GM21737 (cell line): Measurements from ENCODE around the gene RAMP3.
"Not testable (repeated sequence)": the region's sequence is repeated elsewhere in the genome, so short reads cannot be mapped to it uniquely, and the experiment has no call there.

Source experiments
- ATAC-seq: cut with Tn5 transposase; IDR thresholded peaks from one replicate; pipeline ENCODE4 v1.9.1; 2021; ENCODE audit warnings: mild to moderate bottlenecking, moderate library complexity; ENCODE audit not compliant: unreplicated experiment

Gene RAMP3

DNA sequence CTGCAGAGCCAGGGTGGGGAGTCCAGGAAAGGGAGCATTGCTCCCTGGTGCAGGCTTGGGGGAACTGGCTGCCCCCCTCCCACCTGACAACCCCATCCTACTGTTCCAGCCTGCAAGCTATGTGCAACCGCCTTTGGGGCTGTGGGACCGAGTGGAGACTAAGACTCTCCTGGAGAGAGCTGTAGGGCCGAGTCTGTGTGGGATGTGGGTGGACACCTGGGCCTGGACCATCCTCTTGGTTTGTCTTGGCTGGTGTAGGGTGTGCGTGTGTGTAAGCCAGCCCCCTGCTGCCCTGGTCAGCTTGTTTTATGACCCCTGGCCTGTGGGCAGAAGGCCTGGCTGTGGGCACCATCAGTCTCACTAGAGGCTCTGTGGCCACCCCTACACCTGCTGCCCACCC lies 1.6 kb upstream of the RAMP3 start:
- ATAC-seq: no peak

DNA sequence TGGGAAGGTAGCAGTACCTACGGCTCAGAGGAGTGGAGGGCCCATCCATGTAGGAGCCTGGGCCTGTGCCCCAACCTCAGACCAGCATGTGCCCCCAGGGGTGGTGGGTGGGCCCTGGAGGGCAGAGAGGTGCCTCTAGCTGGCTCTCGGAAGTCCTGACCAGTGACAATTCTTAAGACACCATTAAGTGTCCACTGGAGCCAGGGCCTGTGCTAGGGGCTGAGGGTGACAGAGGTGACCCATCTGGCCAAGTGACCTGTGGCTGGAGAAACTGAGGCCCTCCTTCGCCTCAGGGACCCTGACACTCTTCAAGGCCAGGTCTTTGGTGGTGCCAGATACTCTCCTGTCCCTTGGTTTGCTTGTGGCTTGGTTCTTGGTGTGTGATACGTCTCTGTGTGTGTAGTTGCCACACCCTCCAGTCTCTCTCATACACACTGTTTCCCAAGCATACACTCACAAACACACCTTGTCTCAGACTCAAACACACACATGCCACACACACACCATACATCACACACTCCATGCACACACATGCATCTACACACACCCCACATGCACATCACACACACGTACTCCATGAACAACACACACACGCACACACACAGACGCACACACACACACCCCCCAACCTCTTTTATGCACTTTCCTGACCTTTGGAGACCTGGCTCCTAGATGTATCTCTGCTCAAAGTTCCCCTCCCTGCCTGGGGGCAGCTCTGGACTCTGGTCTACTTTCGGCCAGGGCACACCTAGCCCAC lies 897 bp upstream of the RAMP3 start:
- no peak for ATAC-seq

DNA sequence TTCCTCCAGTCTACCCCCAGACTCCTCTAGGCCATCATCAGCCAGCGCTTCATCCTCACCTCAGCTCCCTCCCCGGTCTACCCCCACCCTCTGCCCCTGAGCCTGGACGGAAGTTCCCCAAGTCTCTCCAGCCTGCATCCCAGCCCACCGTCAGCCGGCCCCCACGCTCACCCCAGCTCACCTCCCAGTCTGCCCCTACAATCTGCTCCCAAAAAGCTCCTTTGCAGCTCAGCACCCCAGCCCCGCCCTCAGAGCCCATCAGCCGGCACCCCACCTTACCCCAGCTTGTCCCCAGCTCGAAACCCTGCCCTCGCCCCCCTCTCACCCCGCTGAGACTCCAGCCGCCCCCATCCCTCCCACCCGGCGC lies 322 bp upstream of the RAMP3 start:
- no peak for ATAC-seq

DNA sequence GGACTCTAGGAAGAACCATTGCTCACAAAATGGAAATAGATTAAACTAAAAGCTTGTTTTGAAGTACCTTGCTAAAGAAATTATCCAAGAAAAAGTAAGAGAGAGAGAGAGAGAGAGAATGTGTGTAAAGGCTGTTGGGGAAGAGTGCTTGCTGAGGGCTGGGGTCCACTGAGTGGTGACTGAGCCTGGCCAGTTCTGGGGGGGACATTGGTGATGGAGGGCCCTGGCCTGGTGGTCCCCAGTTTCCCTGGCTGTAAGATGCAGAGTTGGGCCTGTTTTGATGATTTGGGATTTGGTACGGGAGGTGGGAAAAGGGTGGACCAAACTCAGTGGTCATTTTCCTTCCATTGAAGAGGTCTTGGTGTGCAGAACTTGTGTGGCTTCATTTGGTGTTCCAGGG lies 880 bp downstream of the RAMP3 start:
- ATAC-seq: no peak

DNA sequence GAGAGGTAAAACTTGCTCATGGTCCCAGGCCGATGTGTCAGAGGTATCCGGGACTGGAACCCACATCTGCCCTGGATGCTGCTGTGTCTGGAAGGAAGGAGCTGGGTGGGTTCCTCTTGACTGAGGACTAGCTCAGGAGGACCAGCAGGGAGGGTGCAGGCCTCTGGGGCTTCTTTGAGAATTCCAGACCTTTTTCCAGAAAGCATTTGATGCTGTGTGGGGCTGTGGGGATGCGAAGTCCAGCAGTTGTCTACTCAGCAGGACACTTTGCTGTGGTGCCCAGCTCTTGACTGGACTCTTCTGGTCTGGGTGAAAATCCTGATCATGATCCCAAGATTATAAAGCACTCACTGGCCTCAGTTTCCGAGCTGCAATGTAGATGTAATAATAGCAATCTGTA lies 1.7 kb downstream of the RAMP3 start:
- no peak for ATAC-seq

DNA sequence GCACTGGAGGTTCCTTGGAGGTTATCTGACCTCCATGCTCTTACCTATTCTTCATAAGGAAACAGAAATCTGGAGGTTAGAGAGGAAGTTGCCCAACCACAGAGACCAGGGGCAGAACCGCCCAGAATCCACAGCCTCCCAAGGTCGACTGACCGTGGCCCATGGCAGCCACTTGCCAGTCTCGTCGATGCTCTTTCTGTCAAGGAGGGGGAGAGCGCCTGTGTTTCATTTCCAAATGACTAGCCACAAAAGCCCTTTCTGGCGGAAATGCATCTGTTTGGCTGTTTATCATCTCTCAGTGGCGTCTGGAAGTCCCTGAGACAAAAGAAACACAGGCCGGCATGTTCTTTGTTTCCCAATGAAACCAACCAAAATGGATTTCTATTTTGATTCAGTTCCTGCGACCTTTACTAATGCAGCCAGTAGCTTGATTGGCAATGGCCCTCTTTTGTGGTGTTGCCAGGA lies 2.9 kb downstream of the RAMP3 start:
- no peak for ATAC-seq

DNA sequence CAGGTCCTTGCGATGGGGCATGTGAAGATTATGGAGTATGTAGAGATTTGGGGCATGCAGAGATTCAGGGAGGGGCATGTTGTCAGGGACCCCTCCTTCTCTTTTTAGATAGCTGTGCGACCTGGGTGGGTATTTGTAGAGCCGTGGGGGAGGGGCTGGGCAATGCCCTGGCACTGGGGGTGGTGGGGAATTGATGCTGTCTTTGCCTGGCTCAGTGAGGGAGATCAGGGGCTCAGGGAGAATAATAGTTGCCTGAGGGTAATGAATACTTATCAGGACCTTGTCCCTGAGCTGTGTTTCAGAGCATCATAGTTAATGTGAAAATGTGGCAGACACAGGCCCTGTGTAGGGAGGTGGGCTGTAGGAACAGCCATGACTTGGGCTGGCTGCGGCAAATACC lies 3.5 kb downstream of the RAMP3 start:
- no peak for ATAC-seq

DNA sequence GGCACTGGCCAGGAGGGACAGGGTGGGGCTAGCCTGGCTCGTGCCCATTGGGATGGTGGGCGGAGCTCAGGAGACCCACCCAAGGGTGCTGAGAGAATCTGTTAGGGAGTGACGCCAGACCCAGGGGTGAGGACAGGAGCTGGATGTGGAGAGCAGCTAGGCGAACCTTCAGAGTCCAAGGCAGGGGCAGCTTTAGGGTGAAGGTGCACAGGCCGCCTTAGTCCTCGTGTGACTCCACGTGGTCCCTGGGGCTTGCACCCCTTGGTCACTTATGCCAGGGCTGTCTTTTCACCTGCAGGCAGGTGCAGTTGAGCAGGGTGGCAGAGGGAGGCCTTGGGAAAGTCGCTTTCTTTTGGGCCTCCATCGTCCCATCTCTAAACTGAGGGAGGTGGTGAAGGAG lies 4.3 kb downstream of the RAMP3 start:
- ATAC-seq: no peak

DNA sequence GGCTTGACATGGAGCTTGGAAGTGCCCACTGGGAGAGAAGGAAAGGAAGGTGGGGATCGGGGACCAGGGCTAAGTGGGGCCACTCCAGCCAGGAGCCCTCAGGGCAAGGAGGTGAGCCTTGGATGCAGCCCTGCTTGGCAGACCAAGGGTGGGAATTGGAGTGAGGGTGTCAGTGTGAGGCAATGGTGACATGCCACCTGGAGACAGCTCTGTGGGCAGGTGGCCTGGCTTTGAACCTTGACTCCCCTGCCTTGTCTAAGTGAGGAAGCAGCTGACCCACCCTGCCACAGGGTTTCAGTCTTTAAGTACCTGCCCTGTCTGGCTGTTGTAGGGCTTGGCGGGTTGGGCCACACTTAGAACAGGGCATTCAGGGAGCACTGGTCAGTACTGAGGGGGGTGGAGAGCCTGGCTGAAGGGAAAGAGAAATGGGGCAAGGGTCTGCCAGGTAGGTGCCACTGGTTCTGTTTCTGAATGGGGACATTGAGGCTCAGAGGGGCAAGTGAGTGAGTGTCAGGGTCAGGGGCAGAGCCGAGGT lies 4.8 kb downstream of the RAMP3 start:
- no peak for ATAC-seq

DNA sequence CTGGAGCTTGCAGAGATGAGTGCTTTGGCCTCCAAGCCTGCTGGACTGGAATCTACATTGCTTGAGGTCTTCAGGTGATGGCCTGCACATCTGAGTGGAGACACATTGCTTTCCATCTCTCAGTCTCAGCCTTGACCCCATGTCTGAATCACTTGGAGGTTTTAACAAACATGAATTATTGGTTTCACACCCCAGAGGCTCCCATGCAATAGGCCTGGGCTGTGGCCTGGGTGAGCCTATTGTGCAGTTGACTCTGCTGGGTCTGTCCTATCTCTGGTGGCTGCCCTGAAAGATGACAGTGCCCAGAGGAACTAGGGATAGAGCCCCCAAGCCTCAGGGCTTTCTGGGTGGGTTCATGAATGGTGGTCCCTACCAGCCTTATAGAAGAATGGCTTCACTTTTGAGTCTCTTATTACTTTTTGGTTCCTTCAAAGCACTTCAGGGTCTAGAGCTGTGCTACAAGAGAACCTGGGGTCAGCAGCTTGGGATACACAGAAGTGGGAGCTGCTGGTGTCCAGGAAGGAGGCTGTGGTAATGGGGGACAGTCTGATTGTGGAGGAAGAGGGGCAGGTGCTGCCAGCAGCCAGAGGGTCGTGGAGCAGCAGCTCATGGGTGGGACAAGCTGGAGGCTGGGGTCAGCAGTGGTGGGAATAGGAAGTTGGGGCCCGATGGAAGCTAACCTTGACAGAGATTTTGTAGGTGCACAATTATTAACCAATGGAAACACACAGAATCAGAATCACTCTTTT lies 5.5 kb downstream of the RAMP3 start:
- no peak for ATAC-seq

DNA sequence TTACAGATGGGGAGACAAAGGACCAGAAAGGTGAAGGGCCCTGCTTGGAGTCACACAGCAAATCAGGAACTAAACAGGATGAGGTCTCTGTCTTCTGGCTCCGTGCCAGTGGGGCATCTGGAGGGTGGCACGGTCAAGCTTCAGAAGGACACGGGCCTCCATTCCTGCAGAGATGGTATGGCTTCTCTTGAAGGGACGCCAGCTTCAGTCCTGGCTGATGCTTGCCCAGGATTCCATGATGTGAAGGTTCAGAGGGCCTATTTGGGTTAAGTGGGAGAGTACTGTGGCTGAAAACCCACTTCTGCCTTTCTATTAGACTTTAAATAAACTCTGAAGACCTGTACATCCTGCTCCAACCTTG lies 6.1 kb downstream of the RAMP3 start:
- ATAC-seq: no peak

DNA sequence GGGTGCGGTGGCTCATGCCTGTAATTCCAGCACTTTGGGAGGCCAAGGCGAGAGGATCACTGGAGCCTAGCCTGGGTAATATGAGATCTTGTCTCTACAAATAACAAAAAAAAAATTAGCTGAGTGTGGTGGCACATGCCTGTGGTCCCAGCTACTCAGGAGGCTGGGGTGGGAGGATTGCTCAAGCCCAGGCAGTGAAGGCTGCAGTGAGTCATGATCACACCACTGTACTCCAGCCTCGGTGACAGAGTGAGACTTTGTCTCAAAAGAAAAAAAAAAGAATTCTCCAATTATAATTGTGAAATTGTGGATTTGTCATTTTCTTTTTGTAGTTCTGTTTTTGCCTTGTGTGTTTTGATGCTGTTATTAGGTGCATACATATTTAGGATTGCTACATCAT lies 6.7 kb downstream of the RAMP3 start:
- ATAC-seq: not testable (repeated sequence)

DNA sequence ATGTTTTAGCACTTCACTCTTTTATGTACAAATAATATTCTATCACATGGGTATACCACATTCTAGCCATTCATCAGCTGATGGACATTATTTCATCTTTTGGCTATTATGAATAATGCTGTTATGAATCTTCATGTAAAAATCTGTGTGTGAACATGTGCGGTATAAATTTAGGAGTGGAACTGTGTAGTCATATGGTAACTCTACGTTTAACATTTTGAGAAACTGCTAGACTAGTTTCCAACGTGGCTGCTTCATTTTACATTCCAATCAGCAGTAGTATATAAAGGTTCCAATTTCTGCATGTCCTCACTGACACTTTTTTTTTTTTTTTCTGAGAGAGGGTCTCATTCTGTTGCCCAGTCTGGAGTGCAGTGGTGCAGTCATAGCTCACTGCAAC lies 8.3 kb downstream of the RAMP3 start:
- ATAC-seq: no peak

DNA sequence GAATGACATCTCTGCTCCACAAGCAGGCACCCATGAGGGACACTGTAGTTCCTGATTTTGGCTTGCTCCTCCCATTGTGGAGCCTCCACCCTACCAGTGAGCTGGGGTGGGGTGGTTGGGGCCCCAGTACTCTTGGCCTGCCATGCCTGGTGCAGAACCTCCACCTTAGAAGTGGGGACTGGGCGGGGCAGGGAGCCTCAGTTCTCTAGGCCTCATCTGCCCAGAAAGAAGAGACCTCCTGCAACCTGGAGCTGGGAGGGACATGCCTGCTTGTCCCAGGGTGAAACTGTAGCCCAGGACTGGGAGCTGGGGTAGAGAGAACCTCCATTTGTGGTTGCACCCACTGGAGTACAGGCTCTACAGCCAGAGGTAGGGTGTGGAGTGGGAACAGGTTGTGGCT lies 14.4 kb downstream of the RAMP3 start:
- ATAC-seq: no peak

DNA sequence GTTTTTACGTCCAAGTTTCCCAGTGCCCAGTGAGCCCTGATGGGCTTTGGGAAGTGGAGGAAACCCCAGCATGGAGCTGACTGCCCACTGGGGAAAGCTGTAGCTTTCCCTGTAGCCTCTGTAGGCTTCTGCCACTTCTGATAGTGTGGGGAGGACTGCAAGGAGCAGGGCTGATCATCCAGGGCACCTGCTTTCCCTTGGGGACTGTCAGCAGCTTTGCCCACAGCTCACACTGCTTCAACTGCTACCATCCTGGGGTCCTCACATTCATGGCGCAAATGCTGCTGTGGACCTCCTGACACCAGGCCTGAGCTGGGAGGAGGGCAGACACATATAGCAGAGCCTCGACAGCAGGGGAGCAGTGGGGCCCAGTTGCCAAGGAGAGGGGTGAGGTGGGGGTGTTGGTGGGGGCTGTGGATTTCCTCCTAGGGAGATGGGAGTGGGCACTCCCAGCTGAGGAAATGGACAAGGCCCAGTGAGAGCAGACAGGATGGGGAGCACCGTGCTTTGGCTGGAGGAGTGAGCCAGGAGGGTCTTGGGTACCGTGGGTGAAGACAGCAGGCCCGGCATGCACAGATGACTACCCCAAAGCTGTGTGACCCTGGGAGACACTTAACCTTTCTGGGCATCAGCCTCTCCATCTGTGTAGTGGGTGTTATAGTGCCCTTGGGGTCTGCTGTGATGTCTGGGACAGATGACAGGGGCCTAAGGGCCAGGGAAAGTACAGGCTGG lies 16.2 kb downstream of the RAMP3 start:
- no peak for ATAC-seq

DNA sequence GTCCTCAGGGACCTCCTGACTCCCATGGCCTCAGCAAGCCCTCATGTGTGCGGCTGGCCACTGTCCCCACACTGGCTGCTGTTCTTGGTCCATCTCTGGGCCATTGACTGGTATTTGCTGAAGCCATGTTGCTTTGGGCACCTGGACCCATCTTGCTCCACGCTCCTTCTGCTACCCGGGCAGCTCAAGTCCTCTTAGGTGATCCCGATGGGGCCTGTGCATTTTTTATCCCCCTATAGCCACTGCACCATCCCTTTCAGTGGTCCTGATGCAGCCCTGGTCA lies 16.7 kb downstream of the RAMP3 start:
- no peak for ATAC-seq

DNA sequence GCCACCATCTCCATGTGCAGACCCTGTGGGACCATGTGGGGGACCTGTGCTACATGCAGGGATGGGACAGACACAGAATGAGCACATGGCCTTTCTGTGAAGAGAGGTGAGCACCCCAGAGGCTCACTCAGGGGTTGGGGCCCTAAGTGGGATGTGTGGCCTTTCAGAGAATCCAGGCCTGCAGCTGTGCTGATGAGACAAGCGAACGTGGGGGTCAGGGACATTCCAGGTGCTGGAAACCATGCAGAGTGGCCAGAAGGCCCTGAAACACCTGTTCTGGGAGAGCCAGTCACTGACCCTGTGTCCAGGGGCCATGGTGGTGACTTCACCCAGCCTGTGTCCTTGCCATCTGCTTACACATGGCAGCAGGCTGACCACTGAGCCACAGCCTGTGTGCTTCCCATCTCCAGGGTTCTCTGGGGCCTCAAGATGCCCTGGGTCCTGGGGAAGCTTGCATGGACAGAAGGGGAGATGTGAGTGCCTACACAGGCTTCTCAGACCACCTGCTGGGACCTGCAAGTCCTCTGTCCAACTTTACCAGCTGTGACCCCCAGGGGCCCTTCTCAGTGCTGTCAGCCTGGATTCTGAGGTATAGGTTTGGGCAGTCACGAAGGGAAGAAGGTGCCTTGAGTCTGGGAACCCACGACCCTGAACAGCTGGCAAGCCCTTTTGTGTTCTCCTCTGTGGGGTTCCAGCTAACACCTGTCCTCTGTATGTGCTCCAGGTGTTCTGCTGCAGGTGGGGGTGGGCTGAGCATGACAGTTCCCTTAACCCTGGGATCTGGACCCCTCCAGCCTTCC lies 17.6 kb downstream of the RAMP3 start:
- no peak for ATAC-seq

DNA sequence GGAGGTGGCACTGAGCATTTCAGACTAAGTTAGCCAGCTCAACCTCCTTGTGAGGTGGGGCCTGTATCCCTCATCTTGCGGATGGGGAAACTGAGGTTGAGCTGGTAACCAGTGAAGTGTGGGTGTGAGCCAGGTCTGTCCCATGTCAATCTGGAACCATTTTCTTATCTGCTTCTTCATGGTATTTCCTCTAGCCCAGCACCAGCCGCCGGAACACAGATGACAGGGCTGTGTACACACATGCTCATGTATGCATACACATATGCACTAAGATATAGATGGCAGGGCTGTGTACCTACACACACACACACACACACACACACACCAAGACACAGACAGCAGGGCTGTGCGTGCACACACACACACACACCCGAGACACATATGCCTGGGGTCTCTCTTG lies 18.5 kb downstream of the RAMP3 start:
- no peak for ATAC-seq

DNA sequence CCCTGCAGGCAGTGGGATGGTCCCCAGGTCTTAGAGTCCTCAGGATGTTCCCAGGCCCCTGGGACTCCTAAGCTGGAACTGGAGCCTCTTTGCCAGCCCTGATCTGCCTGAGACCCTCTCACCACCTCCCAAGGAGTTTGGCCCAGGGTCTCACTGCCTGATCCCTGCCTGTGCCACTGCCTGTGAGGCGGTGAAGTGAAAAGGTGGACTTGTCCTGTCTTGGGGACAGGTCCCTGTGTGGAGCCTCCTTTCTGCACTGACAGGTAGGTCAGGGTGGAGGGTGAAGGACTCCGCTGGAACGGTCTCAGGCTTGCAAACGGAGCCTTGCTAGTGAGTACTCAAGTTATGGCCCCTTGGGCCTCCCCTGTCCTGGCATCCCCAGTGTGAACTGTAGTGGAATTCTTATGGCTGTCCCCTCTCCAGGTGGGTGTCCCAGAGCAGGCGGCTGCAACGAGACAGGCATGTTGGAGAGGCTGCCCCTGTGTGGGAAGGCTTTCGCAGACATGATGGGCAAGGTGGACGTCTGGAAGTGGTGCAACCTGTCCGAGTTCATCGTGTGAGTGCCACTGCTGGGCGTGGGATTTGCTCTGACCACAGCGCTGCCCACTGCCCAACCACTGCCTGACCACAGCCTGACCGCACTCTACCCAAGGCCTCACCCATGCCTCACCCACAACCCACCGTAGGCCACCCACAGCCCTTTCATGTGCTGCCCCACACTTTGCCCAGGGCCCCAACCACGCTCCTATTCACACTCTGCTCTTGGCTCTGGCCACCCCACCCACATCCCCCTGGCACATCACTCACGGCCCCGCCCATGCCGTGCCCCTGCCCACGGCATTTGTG lies 19.5 kb downstream of the RAMP3 start:
- ATAC-seq: no peak

DNA sequence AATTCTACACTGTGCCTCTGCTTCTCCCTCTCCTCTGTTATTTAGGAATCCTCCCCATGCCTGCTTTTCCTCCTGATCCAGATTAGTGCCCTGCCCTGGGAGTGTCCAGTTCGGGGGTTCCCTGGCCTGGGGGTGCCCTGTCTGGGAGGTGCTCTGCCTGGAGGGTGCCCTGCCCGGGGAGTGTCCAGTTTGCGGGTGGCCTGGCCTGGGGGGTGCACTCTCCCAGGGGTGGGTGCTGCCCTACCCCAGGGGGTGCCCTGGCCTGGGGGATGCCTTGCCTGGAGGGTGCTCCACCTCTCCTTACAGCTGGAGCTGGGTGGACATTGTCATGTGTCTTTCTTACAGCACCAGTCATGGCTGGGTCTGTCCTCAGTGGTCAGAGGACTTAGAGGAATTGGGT lies 20.2 kb downstream of the RAMP3 start:
- no peak for ATAC-seq
